Liver (tissue), 9 donors: ENCODE data around the gene SERP2. TPM values are rescaled to one million over a fixed set of nuclear protein-coding genes. Genes with fewer than 3 reads are reported as not detected.

Experiments
- DNase-seq: peaks from one replicate; pipeline ENCODE4 v3.0.0-alpha.2; 2017; ENCODE audit warnings: low spot score
- H3K27ac ChIP-seq, 2 donors: one replicate each; pipeline ENCODE4 v1.7.0; 2013; ENCODE audit warnings: inconsistent platforms in 2 of 2, low read length in 2 of 2, control low read depth in 1 of 2, low read depth in 1 of 2, mild to moderate bottlenecking in 1 of 2
- H3K27me3 ChIP-seq, 4 donors: one replicate each; pipeline versions ENCODE4 v1.6.1 to v1.7.0; 2013; ENCODE audit warnings: low read length in 3 of 4, inconsistent platforms in 1 of 4, mild to moderate bottlenecking in 1 of 4, moderate library complexity in 1 of 4; ENCODE audit not compliant: control insufficient read depth in 4 of 4, insufficient read depth in 4 of 4
- H3K36me3 ChIP-seq, 4 donors: one replicate each; pipeline versions ENCODE4 v1.6.1 to v1.7.0; 2013; ENCODE audit warnings: low read length in 3 of 4, mild to moderate bottlenecking in 3 of 4, low read depth in 1 of 4, moderate library complexity in 1 of 4; ENCODE audit not compliant: control insufficient read depth in 4 of 4, insufficient read depth in 3 of 4
- H3K4me1 ChIP-seq, 4 donors: one replicate each; pipeline versions ENCODE4 v1.6.1 to v1.7.0; 2013; ENCODE audit warnings: low read length in 3 of 4, mild to moderate bottlenecking in 3 of 4, moderate library complexity in 1 of 4; ENCODE audit not compliant: control insufficient read depth in 4 of 4, insufficient read depth in 4 of 4
- H3K4me3 ChIP-seq, 3 donors: one replicate each; pipeline versions ENCODE4 v1.6.1 to v1.7.0; 2013; ENCODE audit warnings: low read length in 3 of 3, control low read depth in 1 of 3, low read depth in 1 of 3, mild to moderate bottlenecking in 1 of 3
- H3K9ac ChIP-seq, 2 donors: one replicate each; pipeline ENCODE4 v1.7.0; 2013; ENCODE audit warnings: low read length in 2 of 2, mild to moderate bottlenecking in 2 of 2, moderate library complexity in 2 of 2, control low read depth in 1 of 2, low read depth in 1 of 2
- H3K9me3 ChIP-seq, 4 donors: one replicate each; pipeline versions ENCODE4 v1.6.1 to v1.7.0; 2013; ENCODE audit warnings: low read length in 3 of 4; ENCODE audit not compliant: control insufficient read depth in 4 of 4
- EGR1 ChIP-seq, 2 donors: IDR thresholded peaks; 2 replicates each; pipeline ENCODE4 v1.6.1; 2016 to 2018; ENCODE audit warnings: antibody characterized with exemption in 2 of 2, low read depth in 2 of 2
- FOXA1 ChIP-seq: IDR thresholded peaks from 2 replicates; pipeline ENCODE4 v1.6.1; 2016; ENCODE audit warnings: antibody characterized with exemption
- FOXA2 ChIP-seq: IDR thresholded peaks from 2 replicates; pipeline ENCODE4 v1.6.1; 2016; ENCODE audit warnings: antibody characterized with exemption
- GABPA ChIP-seq, 2 donors: IDR thresholded peaks in 1 of 2; conservative IDR thresholded peaks in 1 of 2; 2 replicates each; pipeline ENCODE4 v1.6.1; 2016; ENCODE audit warnings: antibody characterized with exemption in 2 of 2, mild to moderate bottlenecking in 1 of 2, moderate library complexity in 1 of 2
- HNF4G ChIP-seq: IDR thresholded peaks from 2 replicates; pipeline ENCODE4 v1.6.1; 2016; ENCODE audit warnings: antibody characterized with exemption
- JUND ChIP-seq, 2 donors: IDR thresholded peaks; 2 replicates each; pipeline ENCODE4 v1.6.1; 2016; ENCODE audit warnings: antibody characterized with exemption in 2 of 2
- NR2F2 ChIP-seq: IDR thresholded peaks from 2 replicates; pipeline ENCODE4 v1.6.1; 2016; ENCODE audit warnings: antibody characterized with exemption
- RAD21 ChIP-seq, 2 donors: IDR thresholded peaks; 2 replicates each; pipeline ENCODE4 v1.6.1; 2016; ENCODE audit warnings: antibody characterized with exemption in 2 of 2, mild to moderate bottlenecking in 2 of 2
- RXRA ChIP-seq, 2 donors: IDR thresholded peaks; 2 replicates each; pipeline ENCODE4 v1.6.1; 2017 to 2018; ENCODE audit warnings: antibody characterized with exemption in 2 of 2, mild to moderate bottlenecking in 1 of 2
- SP1 ChIP-seq: IDR thresholded peaks from 2 replicates; pipeline ENCODE4 v1.6.1; 2018; ENCODE audit warnings: antibody characterized with exemption, mild to moderate bottlenecking
- YY1 ChIP-seq: IDR thresholded peaks from 2 replicates; pipeline ENCODE4 v1.6.1; 2016; ENCODE audit warnings: antibody characterized with exemption, mild to moderate bottlenecking
- WGBS: extraction: QIAGEN DNeasy Blood & Tissue Kit; methylation state at CpG from one replicate; pipeline ENCODE4 v1.1.7; 2013; 5-methylcytosine and 5-hydroxymethylcytosine counted together
- polyA plus RNA-seq, 2 donors: library from polyadenylated mRNA; stranded (reverse) in 1 of 2; unstranded in 1 of 2; fragments of 200-250 nt in 1 of 2; fragments of >200 nt in 1 of 2; fragmentation: Nextera tagmentation in 1 of 2; extraction: Ambion mirVana in 1 of 2; gene quantifications; one replicate each; pipeline versions ENCODE4 v1.2.1 to v1.2.3, GENCODE V29; 2013 to 2015
- total RNA-seq, 2 donors: library from RNA; depleted of rRNA; stranded (reverse); fragments of >200 nt; gene quantifications; one replicate each; pipeline ENCODE4 v1.2.3, GENCODE V29; 2014
- TF ChIP-seq, protein P1 (sequence below): fragments of 150-350 bp; IDR thresholded peaks from 2 replicates; pipeline ENCODE4 v1.5.1; 2017; ENCODE audit warnings: improper control_type of control experiment, low read depth, low read length; ENCODE audit not compliant: missing input control
- TF ChIP-seq, protein P2 (sequence below): IDR thresholded peaks from 2 replicates; pipeline ENCODE4 v1.6.1; 2016; ENCODE audit warnings: antibody characterized with exemption, mild to moderate bottlenecking
- TF ChIP-seq, protein P3 (sequence below): IDR thresholded peaks from 2 replicates; pipeline ENCODE4 v1.6.1; 2016; ENCODE audit warnings: antibody characterized with exemption
- TF ChIP-seq, protein P4 (sequence below): IDR thresholded peaks from 2 replicates; pipeline ENCODE4 v1.6.1; 2016; ENCODE audit warnings: antibody characterized with exemption
- TF ChIP-seq, protein P5 (sequence below): IDR thresholded peaks from 2 replicates; pipeline ENCODE4 v1.6.1; 2016; ENCODE audit warnings: antibody characterized with exemption
- donor health status: healthy.
- donor health status: healthy.
- donor health status: healthy.
- donor health status: healthy.
- donor health status: healthy.

Gene SERP2
- total and polyA plus RNA-seq, 4 donors: 2.0 to 4.6 (median 3.6) TPM

DNA sequence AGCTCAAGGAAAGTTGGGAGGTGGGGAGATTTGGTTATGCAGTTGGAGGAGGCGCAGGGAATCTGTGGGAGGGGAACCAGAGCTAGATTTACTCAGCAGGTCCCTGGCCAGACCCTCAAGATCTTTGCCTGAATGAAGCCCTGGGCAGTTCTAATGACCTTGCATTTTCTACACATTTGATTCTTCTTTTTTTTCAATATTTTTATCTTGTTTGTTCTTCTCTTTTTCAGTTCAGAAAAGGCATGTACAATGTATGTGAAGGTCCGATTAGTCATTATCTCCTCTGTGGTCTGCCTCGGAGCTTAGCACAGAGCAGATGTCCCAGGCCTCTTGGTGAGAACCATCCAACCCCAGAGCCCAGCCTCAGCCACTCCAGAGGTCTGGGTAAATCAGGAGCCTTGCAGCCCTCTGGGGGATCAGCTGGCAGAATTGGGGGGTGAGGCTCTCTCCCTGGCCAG, 24.2 kb downstream of the SERP2 start:
- H3K4me1 ChIP-seq: peaks cover 6 to 38% (median 18%) of the 10 kb centered on the region in 4 donors
- H3K36me3 ChIP-seq: no peaks in the 10 kb centered on the region
- no peaks in the 10 kb centered on the region for H3K9me3 ChIP-seq
- H3K27ac ChIP-seq: peak overlapping the region; percentile 9 to 57
- no peaks in the 10 kb centered on the region for H3K27me3 ChIP-seq
- DNase-seq: peak; percentile 61
- no peak overlapping the region for H3K9ac ChIP-seq
- TF ChIP-seq, protein P1, sequence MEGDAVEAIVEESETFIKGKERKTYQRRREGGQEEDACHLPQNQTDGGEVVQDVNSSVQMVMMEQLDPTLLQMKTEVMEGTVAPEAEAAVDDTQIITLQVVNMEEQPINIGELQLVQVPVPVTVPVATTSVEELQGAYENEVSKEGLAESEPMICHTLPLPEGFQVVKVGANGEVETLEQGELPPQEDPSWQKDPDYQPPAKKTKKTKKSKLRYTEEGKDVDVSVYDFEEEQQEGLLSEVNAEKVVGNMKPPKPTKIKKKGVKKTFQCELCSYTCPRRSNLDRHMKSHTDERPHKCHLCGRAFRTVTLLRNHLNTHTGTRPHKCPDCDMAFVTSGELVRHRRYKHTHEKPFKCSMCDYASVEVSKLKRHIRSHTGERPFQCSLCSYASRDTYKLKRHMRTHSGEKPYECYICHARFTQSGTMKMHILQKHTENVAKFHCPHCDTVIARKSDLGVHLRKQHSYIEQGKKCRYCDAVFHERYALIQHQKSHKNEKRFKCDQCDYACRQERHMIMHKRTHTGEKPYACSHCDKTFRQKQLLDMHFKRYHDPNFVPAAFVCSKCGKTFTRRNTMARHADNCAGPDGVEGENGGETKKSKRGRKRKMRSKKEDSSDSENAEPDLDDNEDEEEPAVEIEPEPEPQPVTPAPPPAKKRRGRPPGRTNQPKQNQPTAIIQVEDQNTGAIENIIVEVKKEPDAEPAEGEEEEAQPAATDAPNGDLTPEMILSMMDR: no peak
- TF ChIP-seq RAD21 (IDR thresholded peaks at IDR 0.05) (no peak), JUND (IDR thresholded peaks at IDR 0.05) (no peak), RXRA (IDR thresholded peaks at IDR 0.05) (no peak), NR2F2 (no peak), SP1 (no peak), FOXA1 (no peak), GABPA (IDR thresholded peaks at IDR 0.05 in 1 of 2, conservative IDR thresholded peaks at IDR 0.05 in 1 of 2) (no peak), FOXA2 (no peak)
- TF ChIP-seq, protein P2, sequence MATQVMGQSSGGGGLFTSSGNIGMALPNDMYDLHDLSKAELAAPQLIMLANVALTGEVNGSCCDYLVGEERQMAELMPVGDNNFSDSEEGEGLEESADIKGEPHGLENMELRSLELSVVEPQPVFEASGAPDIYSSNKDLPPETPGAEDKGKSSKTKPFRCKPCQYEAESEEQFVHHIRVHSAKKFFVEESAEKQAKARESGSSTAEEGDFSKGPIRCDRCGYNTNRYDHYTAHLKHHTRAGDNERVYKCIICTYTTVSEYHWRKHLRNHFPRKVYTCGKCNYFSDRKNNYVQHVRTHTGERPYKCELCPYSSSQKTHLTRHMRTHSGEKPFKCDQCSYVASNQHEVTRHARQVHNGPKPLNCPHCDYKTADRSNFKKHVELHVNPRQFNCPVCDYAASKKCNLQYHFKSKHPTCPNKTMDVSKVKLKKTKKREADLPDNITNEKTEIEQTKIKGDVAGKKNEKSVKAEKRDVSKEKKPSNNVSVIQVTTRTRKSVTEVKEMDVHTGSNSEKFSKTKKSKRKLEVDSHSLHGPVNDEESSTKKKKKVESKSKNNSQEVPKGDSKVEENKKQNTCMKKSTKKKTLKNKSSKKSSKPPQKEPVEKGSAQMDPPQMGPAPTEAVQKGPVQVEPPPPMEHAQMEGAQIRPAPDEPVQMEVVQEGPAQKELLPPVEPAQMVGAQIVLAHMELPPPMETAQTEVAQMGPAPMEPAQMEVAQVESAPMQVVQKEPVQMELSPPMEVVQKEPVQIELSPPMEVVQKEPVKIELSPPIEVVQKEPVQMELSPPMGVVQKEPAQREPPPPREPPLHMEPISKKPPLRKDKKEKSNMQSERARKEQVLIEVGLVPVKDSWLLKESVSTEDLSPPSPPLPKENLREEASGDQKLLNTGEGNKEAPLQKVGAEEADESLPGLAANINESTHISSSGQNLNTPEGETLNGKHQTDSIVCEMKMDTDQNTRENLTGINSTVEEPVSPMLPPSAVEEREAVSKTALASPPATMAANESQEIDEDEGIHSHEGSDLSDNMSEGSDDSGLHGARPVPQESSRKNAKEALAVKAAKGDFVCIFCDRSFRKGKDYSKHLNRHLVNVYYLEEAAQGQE: no peak
- TF ChIP-seq, protein P3, sequence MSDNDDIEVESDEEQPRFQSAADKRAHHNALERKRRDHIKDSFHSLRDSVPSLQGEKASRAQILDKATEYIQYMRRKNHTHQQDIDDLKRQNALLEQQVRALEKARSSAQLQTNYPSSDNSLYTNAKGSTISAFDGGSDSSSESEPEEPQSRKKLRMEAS: no peak
- TF ChIP-seq, protein P4, sequence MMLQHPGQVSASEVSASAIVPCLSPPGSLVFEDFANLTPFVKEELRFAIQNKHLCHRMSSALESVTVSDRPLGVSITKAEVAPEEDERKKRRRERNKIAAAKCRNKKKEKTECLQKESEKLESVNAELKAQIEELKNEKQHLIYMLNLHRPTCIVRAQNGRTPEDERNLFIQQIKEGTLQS: no peak
- no peak overlapping the region for H3K4me3 ChIP-seq
- WGBS: 88% methylated on average over 3 of the region's 3 CpGs

DNA sequence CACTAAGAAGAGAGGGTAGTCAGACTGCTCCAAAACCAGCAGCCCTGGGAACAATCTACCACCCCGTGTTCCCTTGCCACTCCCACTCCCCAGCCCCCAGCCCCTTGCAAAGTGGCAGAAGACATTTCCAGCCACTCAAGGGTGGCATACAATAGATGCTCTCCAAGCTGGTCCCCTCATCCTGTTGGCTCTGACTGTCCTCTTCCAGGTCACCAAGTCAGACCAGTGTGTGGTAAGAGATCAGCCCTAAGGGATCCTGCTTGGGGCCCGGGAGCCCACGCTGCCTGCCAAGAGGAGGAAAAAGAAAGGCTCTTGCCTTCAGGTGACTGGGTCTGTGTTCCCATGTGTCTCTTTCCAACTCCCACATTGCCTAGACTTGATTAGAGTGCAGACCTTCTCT, 25.0 kb downstream of the SERP2 start:
- no peaks in the 10 kb centered on the region for H3K9me3 ChIP-seq
- no peak for DNase-seq
- H3K27ac ChIP-seq: no peak overlapping the region
- H3K4me3 ChIP-seq: no peak overlapping the region
- 84% methylated on average over 3 of the region's 3 CpGs for WGBS
- H3K36me3 ChIP-seq: no peaks in the 10 kb centered on the region
- no peaks in the 10 kb centered on the region for H3K27me3 ChIP-seq
- no peak overlapping the region for H3K9ac ChIP-seq
- H3K4me1 ChIP-seq: peaks cover 6 to 41% (median 25%) of the 10 kb centered on the region in 4 donors
- TF ChIP-seq YY1 (no peak), GABPA (IDR thresholded peaks at IDR 0.05 in 1 of 2, conservative IDR thresholded peaks at IDR 0.05 in 1 of 2) (no peak), HNF4G (no peak), FOXA2 (no peak), NR2F2 (no peak), EGR1 (IDR thresholded peaks at IDR 0.05; ENCODE audit: low read depth in 2 of 2) (no peak), RXRA (IDR thresholded peaks at IDR 0.05) (no peak), FOXA1 (no peak), SP1 (no peak), RAD21 (IDR thresholded peaks at IDR 0.05) (no peak), JUND (IDR thresholded peaks at IDR 0.05) (no peak)
- TF ChIP-seq, protein P2: no peak
- TF ChIP-seq, protein P4: no peak
- TF ChIP-seq, protein P3: no peak
- TF ChIP-seq, protein P1: no peak
- TF ChIP-seq, protein P5, sequence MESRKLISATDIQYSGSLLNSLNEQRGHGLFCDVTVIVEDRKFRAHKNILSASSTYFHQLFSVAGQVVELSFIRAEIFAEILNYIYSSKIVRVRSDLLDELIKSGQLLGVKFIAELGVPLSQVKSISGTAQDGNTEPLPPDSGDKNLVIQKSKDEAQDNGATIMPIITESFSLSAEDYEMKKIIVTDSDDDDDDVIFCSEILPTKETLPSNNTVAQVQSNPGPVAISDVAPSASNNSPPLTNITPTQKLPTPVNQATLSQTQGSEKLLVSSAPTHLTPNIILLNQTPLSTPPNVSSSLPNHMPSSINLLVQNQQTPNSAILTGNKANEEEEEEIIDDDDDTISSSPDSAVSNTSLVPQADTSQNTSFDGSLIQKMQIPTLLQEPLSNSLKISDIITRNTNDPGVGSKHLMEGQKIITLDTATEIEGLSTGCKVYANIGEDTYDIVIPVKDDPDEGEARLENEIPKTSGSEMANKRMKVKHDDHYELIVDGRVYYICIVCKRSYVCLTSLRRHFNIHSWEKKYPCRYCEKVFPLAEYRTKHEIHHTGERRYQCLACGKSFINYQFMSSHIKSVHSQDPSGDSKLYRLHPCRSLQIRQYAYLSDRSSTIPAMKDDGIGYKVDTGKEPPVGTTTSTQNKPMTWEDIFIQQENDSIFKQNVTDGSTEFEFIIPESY: no peak
